GM23338 (cell line): ENCODE data around the gene UNC13C.

Source experiments
- CTCF ChIP-seq, 2 experiments: fragments of 200-600 bp in 1 of 2; sonication (generic) in 1 of 2; conservative IDR thresholded peaks; 2 replicates each; pipeline versions ENCODE4 v1.5.1 to v1.6.1; 2016 to 2017; ENCODE audit warnings: antibody characterized with exemption in 2 of 2, low read depth in 2 of 2, mild to moderate bottlenecking in 2 of 2, moderate library complexity in 1 of 2
- EZH2 ChIP-seq: fragments of 200-600 bp; sonication (generic); IDR thresholded peaks from one replicate; pipeline ENCODE4 v1.8.0; 2017; ENCODE audit warnings: antibody characterized with exemption, mild to moderate bottlenecking, low read depth; ENCODE audit not compliant: unreplicated experiment
- REST ChIP-seq: IDR thresholded peaks from one replicate; pipeline ENCODE4 v1.6.1; 2018; ENCODE audit warnings: antibody characterized with exemption; ENCODE audit not compliant: unreplicated experiment
- ZNF331 ChIP-seq: fragments of 250-450 bp; sonication (Bioruptor Pico); IDR thresholded peaks from 2 replicates; pipeline ENCODE4 v1.5.0; 2020; ENCODE audit warnings: low read depth, mild to moderate bottlenecking, moderate library complexity

- no peak for TF ChIP-seq ZNF331 (CRISPR knock-in tag)
- no peak for TF ChIP-seq CTCF (conservative IDR thresholded peaks at IDR 0.05; ENCODE audit: low read depth in 2 of 2)
- TF ChIP-seq EZH2: no peak
- no peak for TF ChIP-seq REST
Observed at GRCh38 chr15:54521206-54521605, 543.0 kb downstream of the UNC13C start.
